Measurements from ENCODE around the gene RFT1. TPM values are rescaled to one million over a fixed set of nuclear protein-coding genes. Genes with fewer than 3 reads are reported as not detected.

RFT1 gene
- polyA plus RNA-seq, 3 donors, result 8.2 to 34.9 (median 25.6) TPM

- H2AFZ ChIP-seq (ENCODE audit: insufficient read depth, low read depth, low read length, poor library complexity, severe bottlenecking), result no peak overlapping the region
- no peak overlapping the region for H3K9ac ChIP-seq (ENCODE audit: insufficient read depth, low read length, poor library complexity, severe bottlenecking)
- Mint-ChIP-seq H3K4me1 (peaks cover 67% of the 10 kb centered on the region), H3K9me3 (no peaks in the 10 kb centered on the region), H3K4me3 (no peak overlapping the region), H3K27me3 (ENCODE audit: low read depth in 3 of 3) (no peaks in the 10 kb centered on the region), H3K36me3 (peaks cover 0 to 2% of the 10 kb centered on the region in 2 donors), H3K27ac (no peak overlapping the region)
- H3K36me3 ChIP-seq (replicated peaks in 1 of 2; ENCODE audit: control insufficient read depth in 1 of 2, insufficient read depth in 2 of 2, low read length in 2 of 2), result no peaks in the 10 kb centered on the region
- H3K4me1 ChIP-seq (ENCODE audit: control insufficient read depth in 1 of 2, insufficient read depth in 2 of 2, low read length in 2 of 2), result peaks cover 61 to 70% of the 10 kb centered on the region in 2 donors
- no peaks in the 10 kb centered on the region for H3K9me3 ChIP-seq (replicated peaks in 1 of 2; ENCODE audit: control insufficient read depth in 1 of 2, insufficient read depth in 1 of 2, low read length in 2 of 2)
- 100% methylated on average over 1 of the region's 3 CpGs for WGBS (ENCODE audit: insufficient coverage)
- no peak overlapping the region for H3K27ac ChIP-seq (ENCODE audit: low read depth in 1 of 2, low read length in 2 of 2)
- peaks cover 8% of the 10 kb centered on the region for H3K79me2 ChIP-seq (ENCODE audit: insufficient read depth, low read length)
- H3K4me2 ChIP-seq (replicated peaks; ENCODE audit: extremely low read depth, low read length, poor library complexity, severe bottlenecking), result no peak overlapping the region
- H4K20me1 ChIP-seq (ENCODE audit: insufficient read depth, low read length), result no peaks in the 10 kb centered on the region
- DNase-seq, result no peak
- intact Hi-C loops (cut with micrococcal nuclease), result no loop called here
- H3K4me3 ChIP-seq (replicated peaks in 1 of 3; ENCODE audit: low read depth in 2 of 3, low read length in 3 of 3), result no peak overlapping the region
- TF ChIP-seq, protein P1, sequence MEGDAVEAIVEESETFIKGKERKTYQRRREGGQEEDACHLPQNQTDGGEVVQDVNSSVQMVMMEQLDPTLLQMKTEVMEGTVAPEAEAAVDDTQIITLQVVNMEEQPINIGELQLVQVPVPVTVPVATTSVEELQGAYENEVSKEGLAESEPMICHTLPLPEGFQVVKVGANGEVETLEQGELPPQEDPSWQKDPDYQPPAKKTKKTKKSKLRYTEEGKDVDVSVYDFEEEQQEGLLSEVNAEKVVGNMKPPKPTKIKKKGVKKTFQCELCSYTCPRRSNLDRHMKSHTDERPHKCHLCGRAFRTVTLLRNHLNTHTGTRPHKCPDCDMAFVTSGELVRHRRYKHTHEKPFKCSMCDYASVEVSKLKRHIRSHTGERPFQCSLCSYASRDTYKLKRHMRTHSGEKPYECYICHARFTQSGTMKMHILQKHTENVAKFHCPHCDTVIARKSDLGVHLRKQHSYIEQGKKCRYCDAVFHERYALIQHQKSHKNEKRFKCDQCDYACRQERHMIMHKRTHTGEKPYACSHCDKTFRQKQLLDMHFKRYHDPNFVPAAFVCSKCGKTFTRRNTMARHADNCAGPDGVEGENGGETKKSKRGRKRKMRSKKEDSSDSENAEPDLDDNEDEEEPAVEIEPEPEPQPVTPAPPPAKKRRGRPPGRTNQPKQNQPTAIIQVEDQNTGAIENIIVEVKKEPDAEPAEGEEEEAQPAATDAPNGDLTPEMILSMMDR (IDR thresholded peaks at IDR 0.05), result no peak
- H3K27me3 ChIP-seq (ENCODE audit: control insufficient read depth in 2 of 2, insufficient read depth in 2 of 2, low read length in 2 of 2), result no peaks in the 10 kb centered on the region
Observed at GRCh38 chr3:53145713-53146080, 15.5 kb upstream of the RFT1 start.

DNA sequence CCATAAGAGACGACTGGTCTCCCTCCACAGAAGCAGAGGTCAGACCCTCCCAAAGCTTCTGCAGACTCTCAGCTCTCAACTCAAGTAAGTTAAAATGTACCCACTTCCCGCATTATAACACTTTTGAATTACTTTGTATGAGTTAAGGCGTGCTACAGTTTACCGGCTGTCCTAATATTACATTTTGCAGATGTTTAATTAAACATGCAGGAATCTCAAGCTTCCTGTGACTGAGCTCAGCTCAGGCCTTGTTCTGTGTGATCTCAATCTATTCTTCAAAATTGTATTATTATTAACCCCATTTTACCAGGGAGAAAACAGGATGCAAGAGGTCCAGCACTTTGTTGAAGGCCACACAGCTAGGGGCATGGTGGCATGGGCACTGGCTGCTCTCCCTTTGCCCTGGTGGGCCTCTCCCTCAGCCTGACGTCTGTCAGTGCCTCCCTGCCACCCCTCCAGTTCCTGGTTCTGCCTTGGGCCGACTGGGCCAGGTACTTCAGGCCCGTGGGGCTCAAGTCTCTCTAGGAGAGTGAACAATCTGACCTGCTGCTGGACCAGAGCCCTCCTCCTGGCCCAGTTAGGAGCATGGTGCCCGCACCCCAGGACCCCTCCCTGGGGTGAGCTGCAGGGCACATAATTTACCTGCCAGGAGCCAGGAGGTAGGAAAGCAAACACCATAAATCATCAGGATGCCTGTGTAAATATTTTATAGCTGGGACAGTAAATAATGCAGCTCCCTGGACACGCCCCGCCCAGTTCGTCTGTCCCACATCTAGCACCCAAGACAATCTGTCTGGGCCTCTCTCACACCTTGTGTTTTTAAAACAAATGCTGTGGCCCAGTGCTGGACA, 14.9 kb upstream of the RFT1 start:
- Histone ChIP-seq H3K27me3 (ENCODE audit: control insufficient read depth in 2 of 2, insufficient read depth in 2 of 2, low read length in 2 of 2) (no peaks in the 10 kb centered on the region), H3K4me3 (replicated peaks in 1 of 3; ENCODE audit: low read depth in 2 of 3, low read length in 3 of 3) (no peak overlapping the region), H3K36me3 (replicated peaks in 1 of 2; ENCODE audit: control insufficient read depth in 1 of 2, insufficient read depth in 2 of 2, low read length in 2 of 2) (no peaks in the 10 kb centered on the region), H3K4me1 (ENCODE audit: control insufficient read depth in 1 of 2, insufficient read depth in 2 of 2, low read length in 2 of 2) (peaks cover 67 to 71% of the 10 kb centered on the region in 2 donors), H3K27ac (ENCODE audit: low read depth in 1 of 2, low read length in 2 of 2) (peak overlapping the region in 1 of 2 donors; percentile 23), H2AFZ (ENCODE audit: insufficient read depth, low read depth, low read length, poor library complexity, severe bottlenecking) (no peak overlapping the region), H3K9ac (ENCODE audit: insufficient read depth, low read length, poor library complexity, severe bottlenecking) (no peak overlapping the region), H3K79me2 (ENCODE audit: insufficient read depth, low read length) (peaks cover 8% of the 10 kb centered on the region), H4K20me1 (ENCODE audit: insufficient read depth, low read length) (no peaks in the 10 kb centered on the region), H3K9me3 (replicated peaks in 1 of 2; ENCODE audit: control insufficient read depth in 1 of 2, insufficient read depth in 1 of 2, low read length in 2 of 2) (no peaks in the 10 kb centered on the region), H3K4me2 (replicated peaks; ENCODE audit: extremely low read depth, low read length, poor library complexity, severe bottlenecking) (no peak overlapping the region)
- TF ChIP-seq, protein P1 (IDR thresholded peaks at IDR 0.05), result no peak
- Mint-ChIP-seq H3K4me1 (peaks cover 67% of the 10 kb centered on the region), H3K9me3 (no peaks in the 10 kb centered on the region), H3K27ac (peak overlapping the region in 2 of 7 donors; percentile 20 to 77), H3K4me3 (no peak overlapping the region), H3K27me3 (ENCODE audit: low read depth in 3 of 3) (no peaks in the 10 kb centered on the region), H3K36me3 (peaks cover 0 to 2% of the 10 kb centered on the region in 2 donors)
- intact Hi-C loops (cut with micrococcal nuclease), result loop anchor here in 1 of 2 donors (5.0 kb wide), 1 partner anchor 43 kb away; no protein-coding TSS in a partner anchor
- DNase-seq, result no peak
- WGBS (ENCODE audit: insufficient coverage), result 84% methylated on average over 6 of the region's 11 CpGs

Measured in CD14-positive monocyte (primary cell).